H9 (cell line): Measurements from ENCODE around the gene SCFD2. TPM values are rescaled to one million over a fixed set of nuclear protein-coding genes. Genes with fewer than 3 reads are reported as not detected.

Source experiments
- DNase-seq: peaks from one replicate; pipeline ENCODE4 v3.0.0-alpha.2; 2017
- H2AFZ ChIP-seq: one replicate; pipeline ENCODE4 v1.6.1; 2013; ENCODE audit warnings: mild to moderate bottlenecking, low read length, control low read depth, moderate library complexity
- H2AK5ac ChIP-seq: 2 replicates; pipeline ENCODE4 v1.6.1; 2013; ENCODE audit warnings: low read length, control low read depth, mixed read lengths; ENCODE audit not compliant: insufficient read length
- H2BK120ac ChIP-seq: one replicate; pipeline ENCODE4 v1.6.1; 2013; ENCODE audit warnings: low read depth, mild to moderate bottlenecking, low read length, control low read depth, inconsistent platforms; ENCODE audit not compliant: poor library complexity, severe bottlenecking
- H2BK12ac ChIP-seq: 2 replicates; pipeline ENCODE4 v1.6.1; 2013; ENCODE audit warnings: low read length, control low read depth, mixed read lengths, low read depth; ENCODE audit not compliant: insufficient read length
- H2BK15ac ChIP-seq: 2 replicates; pipeline ENCODE4 v1.6.1; 2013; ENCODE audit warnings: low read depth, low read length, control low read depth
- H2BK20ac ChIP-seq: one replicate; pipeline ENCODE4 v1.6.1; 2013; ENCODE audit warnings: low read depth, mild to moderate bottlenecking, low read length, control low read depth, inconsistent platforms; ENCODE audit not compliant: poor library complexity, severe bottlenecking
- H2BK5ac ChIP-seq: 2 replicates; pipeline ENCODE4 v1.6.1; 2013; ENCODE audit warnings: low read length, control low read depth, mixed read lengths; ENCODE audit not compliant: insufficient read length
- H3K14ac ChIP-seq: 2 replicates; pipeline ENCODE4 v1.6.1; 2013; ENCODE audit warnings: low read length, control low read depth; ENCODE audit not compliant: insufficient read depth
- H3K18ac ChIP-seq: 2 replicates; pipeline ENCODE4 v1.6.1; 2013; ENCODE audit warnings: low read depth, mild to moderate bottlenecking, mixed read lengths, low read length, control low read depth; ENCODE audit not compliant: insufficient read length
- H3K23ac ChIP-seq: 2 replicates; pipeline ENCODE4 v1.6.1; 2013; ENCODE audit warnings: low read length, control low read depth, mixed read lengths, low read depth; ENCODE audit not compliant: insufficient read length
- H3K23me2 ChIP-seq: 2 replicates; pipeline ENCODE4 v1.6.1; 2013; ENCODE audit warnings: low read depth, mild to moderate bottlenecking, mixed read lengths, low read length, control low read depth; ENCODE audit not compliant: insufficient read length, poor library complexity, severe bottlenecking
- H3K27ac ChIP-seq: 2 replicates; pipeline ENCODE4 v1.5.1; 2013; ENCODE audit warnings: low read length, control low read depth, mixed read lengths, low read depth; ENCODE audit not compliant: insufficient read length
- H3K27me3 ChIP-seq: 2 replicates; pipeline ENCODE4 v1.6.1; 2013; ENCODE audit warnings: low read length, control low read depth, inconsistent platforms; ENCODE audit not compliant: insufficient read depth
- H3K4ac ChIP-seq: 2 replicates; pipeline ENCODE4 v1.6.1; 2013; ENCODE audit warnings: low read depth, mild to moderate bottlenecking, control low read depth, inconsistent platforms, low read length, moderate library complexity
- H3K4me1 ChIP-seq: 2 replicates; pipeline ENCODE4 v1.6.1; 2013; ENCODE audit warnings: low read length, control low read depth, inconsistent platforms; ENCODE audit not compliant: insufficient read depth
- H3K4me2 ChIP-seq: 2 replicates; pipeline ENCODE4 v1.6.1; 2013; ENCODE audit warnings: low read length, control low read depth, mixed read lengths; ENCODE audit not compliant: insufficient read length, insufficient read depth
- H3K56ac ChIP-seq: 2 replicates; pipeline ENCODE4 v1.6.1; 2013; ENCODE audit warnings: low read depth, mild to moderate bottlenecking, mixed read lengths, low read length, control low read depth; ENCODE audit not compliant: insufficient read length
- H3K79me1 ChIP-seq: 2 replicates; pipeline ENCODE4 v1.6.1; 2013; ENCODE audit warnings: low read depth, mild to moderate bottlenecking, moderate library complexity, low read length, control low read depth, inconsistent platforms; ENCODE audit not compliant: insufficient read depth, poor library complexity, severe bottlenecking
- H3K79me2 ChIP-seq: 2 replicates; pipeline ENCODE4 v1.6.1; 2013; ENCODE audit warnings: low read length, control low read depth, inconsistent platforms; ENCODE audit not compliant: insufficient read depth
- H3K9ac ChIP-seq: 2 replicates; pipeline ENCODE4 v1.6.1; 2013; ENCODE audit warnings: low read length, control low read depth, mixed read lengths; ENCODE audit not compliant: insufficient read length; ENCODE audit errors: extremely low read depth
- H3K9me3 ChIP-seq: one replicate; pipeline ENCODE4 v1.6.1; 2013; ENCODE audit warnings: low read depth, low read length, inconsistent platforms; ENCODE audit not compliant: control insufficient read depth
- H3T11ph ChIP-seq: one replicate; pipeline ENCODE4 v1.6.1; 2013; ENCODE audit warnings: mild to moderate bottlenecking, low read length, control low read depth, inconsistent platforms
- H4K20me1 ChIP-seq: one replicate; pipeline ENCODE4 v1.6.1; 2013; ENCODE audit not compliant: control insufficient read depth, insufficient read length, insufficient read depth
- H4K5ac ChIP-seq: 2 replicates; pipeline ENCODE4 v1.6.1; 2013; ENCODE audit warnings: low read depth, mild to moderate bottlenecking, mixed read lengths, low read length, control low read depth; ENCODE audit not compliant: insufficient read length
- H4K8ac ChIP-seq: replicated peaks from 2 replicates; pipeline ENCODE4 v1.6.1; 2013; ENCODE audit warnings: low read length, control low read depth, mixed read lengths, low read depth; ENCODE audit not compliant: insufficient read length
- H4K91ac ChIP-seq: 2 replicates; pipeline ENCODE4 v1.6.1; 2013; ENCODE audit warnings: low read depth, mild to moderate bottlenecking, moderate library complexity, mixed read lengths, low read length, control low read depth; ENCODE audit not compliant: insufficient read length
- H3K27ac Mint-ChIP-seq, 3 experiments: 2 replicates in 2 of 3; 3 replicates in 1 of 3; pipeline ENCODE4 v1.8.0; 2020 to 2021; ENCODE audit warnings: mixed read lengths in 3 of 3, mild to moderate bottlenecking in 1 of 3, moderate library complexity in 1 of 3
- H3K27me3 Mint-ChIP-seq: 2 replicates; pipeline ENCODE4 v1.8.0; 2021; ENCODE audit warnings: low read depth, mild to moderate bottlenecking, moderate library complexity, mixed read lengths
- H3K36me3 Mint-ChIP-seq, 3 experiments: 2 replicates in 2 of 3; 3 replicates in 1 of 3; pipeline ENCODE4 v1.8.0; 2020 to 2021; ENCODE audit warnings: low read depth in 3 of 3, mixed read lengths in 3 of 3; ENCODE audit not compliant: insufficient read depth in 1 of 3
- H3K4me1 Mint-ChIP-seq, 2 experiments: 2 replicates each; pipeline ENCODE4 v1.8.0; 2020; ENCODE audit warnings: mixed read lengths in 2 of 2
- H3K4me3 Mint-ChIP-seq, 2 experiments: 2 replicates in 1 of 2; 3 replicates in 1 of 2; pipeline ENCODE4 v1.8.0; 2020 to 2021; ENCODE audit warnings: mild to moderate bottlenecking in 2 of 2, mixed read lengths in 2 of 2, moderate library complexity in 1 of 2
- H3K9me3 Mint-ChIP-seq, 2 experiments: 2 replicates in 1 of 2; 3 replicates in 1 of 2; pipeline ENCODE4 v1.8.0; 2020; ENCODE audit warnings: mild to moderate bottlenecking in 2 of 2, mixed read lengths in 2 of 2, moderate library complexity in 1 of 2
- CTCF ChIP-seq: fragments of 200-600 bp; sonication (generic); conservative IDR thresholded peaks from 3 replicates; pipeline ENCODE4 v1.8.0; 2021; ENCODE audit warnings: antibody characterized with exemption, mild to moderate bottlenecking
- WGBS: extraction: QIAGEN DNeasy Blood & Tissue Kit; methylation state at CpG from one replicate; pipeline ENCODE4 v1.1.7; 2013; ENCODE audit warnings: missing lambda C conversion rate, low lambda C conversion rate, mixed read lengths; ENCODE audit not compliant: insufficient read length; ENCODE audit errors: extremely low coverage; 5-methylcytosine and 5-hydroxymethylcytosine counted together
- total RNA-seq: library from RNA; stranded (reverse); gene quantifications from 2 replicates; pipeline ENCODE4 v1.2.1, GENCODE V29; 2021

Gene SCFD2
- total RNA-seq, 1 experiment from 2014 or later, result 10.1 TPM

- H3K23me2 ChIP-seq, result no peaks in the 10 kb centered on the region
- no peak for TF ChIP-seq CTCF
- Mint-ChIP-seq H3K27me3 (no peaks in the 10 kb centered on the region), H3K4me3 (no peak overlapping the region), H3K4me1 (no peaks in the 10 kb centered on the region), H3K36me3 (peaks cover 0 to 1% (median 0%) of the 10 kb centered on the region in 3 experiments; a peak in 1 of 7 replicates), H3K27ac (no peak overlapping the region), H3K9me3 (peaks cover 2 to 5% of the 10 kb centered on the region in 2 experiments; a peak in 2 of 5 replicates)
- H3K27me3 ChIP-seq, result no peaks in the 10 kb centered on the region
- no peak overlapping the region for H4K91ac ChIP-seq
- H2AK5ac ChIP-seq, result no peak overlapping the region
- H4K8ac ChIP-seq, result no peak overlapping the region
- no peak overlapping the region for H2BK15ac ChIP-seq
- H4K5ac ChIP-seq, result no peak overlapping the region
- H3K9me3 ChIP-seq, result no peaks in the 10 kb centered on the region
- H4K20me1 ChIP-seq, result no peaks in the 10 kb centered on the region
- H3K56ac ChIP-seq, result no peak overlapping the region
- H3K4ac ChIP-seq, result no peak overlapping the region
- no peak overlapping the region for H3K14ac ChIP-seq
- no CpG with 5 or more reads among the region's 3 CpGs for WGBS
- no peak overlapping the region for H3K9ac ChIP-seq
- H3K4me1 ChIP-seq, result no peaks in the 10 kb centered on the region
- no peaks in the 10 kb centered on the region for H3K79me2 ChIP-seq
- DNase-seq, result no peak
- no peak overlapping the region for H2BK120ac ChIP-seq
- no peak overlapping the region for H3T11ph ChIP-seq
- H2BK5ac ChIP-seq, result no peak overlapping the region
- H2BK12ac ChIP-seq, result no peak overlapping the region
- H2BK20ac ChIP-seq, result no peak overlapping the region
- no peak overlapping the region for H3K23ac ChIP-seq
- no peak overlapping the region for H2AFZ ChIP-seq
- no peak overlapping the region for H3K18ac ChIP-seq
- no peaks in the 10 kb centered on the region for H3K79me1 ChIP-seq
- no peak overlapping the region for H3K27ac ChIP-seq
- no peak overlapping the region for H3K4me2 ChIP-seq
Measured at GRCh38 chr4:53003959-53004358, 361.9 kb downstream of the SCFD2 start.
